Glutamatergic neuron (in vitro differentiated cells): Measurements from ENCODE around the gene SYNDIG1. TPM values are rescaled to one million over a fixed set of nuclear protein-coding genes. Genes with fewer than 3 reads are reported as not detected.

Experiments
- DNase-seq: peaks from one replicate; pipeline ENCODE4 v3.0.0; 2022
- H3K27ac Mint-ChIP-seq: one replicate; pipeline ENCODE4 v1.8.0; 2020; ENCODE audit warnings: mild to moderate bottlenecking, mixed read lengths, inconsistent platforms; ENCODE audit not compliant: unreplicated experiment
- H3K27me3 Mint-ChIP-seq: one replicate; pipeline ENCODE4 v1.8.0; 2020; ENCODE audit warnings: mild to moderate bottlenecking, moderate library complexity, mixed read lengths, inconsistent platforms; ENCODE audit not compliant: unreplicated experiment
- H3K36me3 Mint-ChIP-seq: one replicate; pipeline ENCODE4 v1.8.0; 2020; ENCODE audit warnings: mild to moderate bottlenecking, mixed read lengths, inconsistent platforms; ENCODE audit not compliant: unreplicated experiment
- H3K4me1 Mint-ChIP-seq: one replicate; pipeline ENCODE4 v1.8.0; 2020; ENCODE audit warnings: mild to moderate bottlenecking, low read depth, mixed read lengths, inconsistent platforms; ENCODE audit not compliant: unreplicated experiment
- H3K4me3 Mint-ChIP-seq: one replicate; pipeline ENCODE4 v1.8.0; 2020; ENCODE audit warnings: mild to moderate bottlenecking, mixed read lengths, inconsistent platforms; ENCODE audit not compliant: unreplicated experiment
- H3K9me3 Mint-ChIP-seq: one replicate; pipeline ENCODE4 v1.8.0; 2020; ENCODE audit warnings: mild to moderate bottlenecking, moderate library complexity, mixed read lengths, inconsistent platforms; ENCODE audit not compliant: unreplicated experiment
- total RNA-seq: library from RNA; stranded (reverse); fragmentation: NEBNext Ultra II Directional; extraction: Animal tissue kit (Norgen Biotek cat#: 25700); gene quantifications from one replicate; pipeline ENCODE4 v1.2.1, GENCODE V29; 2021; ENCODE audit not compliant: unreplicated experiment
- TF ChIP-seq, protein P1 (sequence below): fragments of 200-600 bp; sonication (generic); IDR thresholded peaks from one replicate; pipeline ENCODE4 v1.5.0; 2021; ENCODE audit not compliant: partially characterized antibody, unreplicated experiment

Gene SYNDIG1
- total RNA-seq, 1 donor from 2014 or later, result 10.4 TPM

DNA sequence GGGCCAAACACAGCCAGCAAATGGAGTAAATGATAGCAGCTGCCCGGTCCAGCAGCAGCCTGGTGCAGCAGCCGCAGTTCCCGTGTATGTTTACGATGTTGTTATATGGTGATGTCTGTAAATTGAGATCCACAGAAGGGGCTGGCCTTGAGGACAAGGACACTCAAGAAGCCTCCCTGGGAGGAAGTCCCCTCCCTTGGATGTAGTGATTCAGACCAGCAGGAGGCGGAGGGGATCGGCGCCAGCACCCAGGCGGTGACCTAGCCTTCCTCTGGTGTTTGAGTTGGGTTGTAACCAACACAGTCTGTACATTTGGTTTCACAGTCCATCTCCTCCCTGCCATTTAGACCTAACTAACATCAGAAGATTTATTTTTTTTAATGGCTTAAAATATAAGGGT is 187.8 kb downstream of the SYNDIG1 start:
- DNase-seq, result no peak
- Mint-ChIP-seq H3K27me3 (peaks cover 2% of the 10 kb centered on the region), H3K4me1 (peaks cover 1% of the 10 kb centered on the region), H3K4me3 (no peak overlapping the region), H3K27ac (no peak overlapping the region), H3K9me3 (peaks cover 5% of the 10 kb centered on the region), H3K36me3 (peaks cover 4% of the 10 kb centered on the region)
- TF ChIP-seq, protein P1, sequence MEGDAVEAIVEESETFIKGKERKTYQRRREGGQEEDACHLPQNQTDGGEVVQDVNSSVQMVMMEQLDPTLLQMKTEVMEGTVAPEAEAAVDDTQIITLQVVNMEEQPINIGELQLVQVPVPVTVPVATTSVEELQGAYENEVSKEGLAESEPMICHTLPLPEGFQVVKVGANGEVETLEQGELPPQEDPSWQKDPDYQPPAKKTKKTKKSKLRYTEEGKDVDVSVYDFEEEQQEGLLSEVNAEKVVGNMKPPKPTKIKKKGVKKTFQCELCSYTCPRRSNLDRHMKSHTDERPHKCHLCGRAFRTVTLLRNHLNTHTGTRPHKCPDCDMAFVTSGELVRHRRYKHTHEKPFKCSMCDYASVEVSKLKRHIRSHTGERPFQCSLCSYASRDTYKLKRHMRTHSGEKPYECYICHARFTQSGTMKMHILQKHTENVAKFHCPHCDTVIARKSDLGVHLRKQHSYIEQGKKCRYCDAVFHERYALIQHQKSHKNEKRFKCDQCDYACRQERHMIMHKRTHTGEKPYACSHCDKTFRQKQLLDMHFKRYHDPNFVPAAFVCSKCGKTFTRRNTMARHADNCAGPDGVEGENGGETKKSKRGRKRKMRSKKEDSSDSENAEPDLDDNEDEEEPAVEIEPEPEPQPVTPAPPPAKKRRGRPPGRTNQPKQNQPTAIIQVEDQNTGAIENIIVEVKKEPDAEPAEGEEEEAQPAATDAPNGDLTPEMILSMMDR, result no peak

DNA sequence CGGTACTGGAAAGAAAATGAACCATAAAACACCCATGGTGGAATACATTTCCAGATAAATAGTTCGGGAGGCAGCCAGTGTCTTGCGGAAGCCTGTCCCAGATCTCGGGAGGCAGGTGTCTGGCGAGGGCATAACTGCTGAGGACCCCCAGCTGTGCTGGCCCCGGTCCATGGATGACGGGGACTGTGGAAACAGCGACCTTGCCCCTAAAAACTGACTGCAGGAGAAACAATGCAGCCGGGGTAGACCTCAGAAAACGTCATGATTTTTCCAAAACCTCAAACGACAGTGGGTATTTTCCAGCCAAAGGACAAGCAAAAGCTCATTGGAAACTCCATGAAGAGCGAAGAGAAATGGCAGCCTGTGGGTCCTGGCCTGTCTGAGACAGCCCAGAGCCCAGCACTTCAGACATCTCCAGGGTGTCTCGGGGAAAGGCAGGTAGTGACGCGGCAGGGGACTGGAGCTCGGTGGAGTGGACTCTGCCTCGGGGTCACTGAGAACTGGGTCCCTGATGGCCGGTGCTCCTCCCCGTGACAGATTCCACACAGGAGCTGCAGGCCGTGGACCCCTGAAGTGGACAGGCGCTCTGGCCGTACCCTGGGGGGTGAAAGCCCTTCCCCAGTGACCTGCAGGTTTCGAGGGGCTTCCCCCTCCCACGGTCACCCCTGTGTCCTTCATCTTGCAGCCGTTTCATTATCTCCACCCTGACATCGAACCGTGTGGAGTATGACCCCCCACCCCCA is 188.6 kb downstream of the SYNDIG1 start:
- peaks cover 13% of the 10 kb centered on the region for H3K36me3 Mint-ChIP-seq
- peaks cover 1% of the 10 kb centered on the region for H3K4me1 Mint-ChIP-seq
- DNase-seq, result no peak
- H3K9me3 Mint-ChIP-seq, result peaks cover 3% of the 10 kb centered on the region
- no peak overlapping the region for H3K27ac Mint-ChIP-seq
- H3K27me3 Mint-ChIP-seq, result peaks cover 2% of the 10 kb centered on the region
- TF ChIP-seq, protein P1, result no peak
- no peak overlapping the region for H3K4me3 Mint-ChIP-seq

DNA sequence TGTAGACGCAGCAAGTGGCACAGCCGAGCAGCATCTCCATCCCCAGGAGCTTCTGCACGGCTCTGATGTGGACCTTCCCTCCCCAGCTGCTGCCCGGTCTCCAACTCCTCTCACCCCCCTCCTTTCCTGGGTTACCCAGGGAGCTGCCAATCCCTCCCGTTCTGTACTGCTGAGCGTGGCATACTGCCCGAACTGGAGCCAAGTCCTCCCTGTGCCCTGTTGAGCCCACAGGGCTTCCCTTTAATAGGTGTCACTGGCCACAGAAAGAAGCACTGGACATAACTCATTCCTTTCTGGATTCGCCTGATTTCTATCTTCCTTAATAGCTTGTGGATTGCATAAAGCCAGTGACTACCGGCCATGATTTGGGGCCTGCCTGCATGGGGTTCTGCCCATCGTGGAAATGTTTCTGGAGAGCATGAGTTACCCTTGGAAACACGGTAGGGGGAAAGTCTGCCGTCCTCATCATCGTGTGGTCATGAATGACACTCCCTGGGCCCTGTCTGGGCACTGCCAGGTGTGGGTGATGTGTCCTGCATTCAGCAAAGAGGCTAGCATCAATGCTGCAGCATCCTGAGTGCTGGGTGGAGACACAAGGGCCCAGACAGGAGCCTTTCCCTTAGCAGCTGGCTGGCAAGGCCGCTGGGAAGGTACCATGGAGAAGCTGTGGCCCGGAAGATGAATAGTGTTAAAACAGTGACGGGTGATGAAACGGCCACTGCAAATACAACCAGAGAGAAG is 189.7 kb downstream of the SYNDIG1 start:
- TF ChIP-seq, protein P1, result no peak
- peaks cover under 1% of the 10 kb centered on the region for H3K4me1 Mint-ChIP-seq
- DNase-seq, result no peak
- no peak overlapping the region for H3K27ac Mint-ChIP-seq
- H3K9me3 Mint-ChIP-seq, result peaks cover 7% of the 10 kb centered on the region
- H3K36me3 Mint-ChIP-seq, result peaks cover 14% of the 10 kb centered on the region
- no peak overlapping the region for H3K4me3 Mint-ChIP-seq
- H3K27me3 Mint-ChIP-seq, result peaks cover 2% of the 10 kb centered on the region

DNA sequence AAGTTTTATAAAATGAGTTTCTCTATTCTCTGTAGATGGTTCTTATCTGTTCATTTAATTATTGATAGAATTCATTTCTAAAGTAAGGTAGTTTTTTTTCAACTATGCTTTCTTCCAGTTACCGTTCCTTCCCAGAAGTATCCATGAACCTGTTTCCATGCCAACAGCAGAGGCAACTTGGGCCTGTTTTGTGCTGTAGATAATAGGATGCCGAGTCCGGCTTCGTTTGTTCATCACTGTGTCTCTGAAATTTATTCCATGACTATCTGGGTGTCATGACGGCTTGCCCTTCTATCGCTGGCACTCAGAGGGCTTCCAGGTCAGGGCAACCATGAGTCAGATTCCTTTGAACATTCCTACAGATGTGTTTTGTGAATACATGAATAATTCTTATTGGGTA is 190.4 kb downstream of the SYNDIG1 start:
- DNase-seq, result no peak
- no peaks in the 10 kb centered on the region for H3K4me1 Mint-ChIP-seq
- H3K9me3 Mint-ChIP-seq, result peaks cover 7% of the 10 kb centered on the region
- H3K27me3 Mint-ChIP-seq, result peaks cover 2% of the 10 kb centered on the region
- no peak overlapping the region for H3K27ac Mint-ChIP-seq
- H3K36me3 Mint-ChIP-seq, result peaks cover 14% of the 10 kb centered on the region
- TF ChIP-seq, protein P1, result no peak
- no peak overlapping the region for H3K4me3 Mint-ChIP-seq

DNA sequence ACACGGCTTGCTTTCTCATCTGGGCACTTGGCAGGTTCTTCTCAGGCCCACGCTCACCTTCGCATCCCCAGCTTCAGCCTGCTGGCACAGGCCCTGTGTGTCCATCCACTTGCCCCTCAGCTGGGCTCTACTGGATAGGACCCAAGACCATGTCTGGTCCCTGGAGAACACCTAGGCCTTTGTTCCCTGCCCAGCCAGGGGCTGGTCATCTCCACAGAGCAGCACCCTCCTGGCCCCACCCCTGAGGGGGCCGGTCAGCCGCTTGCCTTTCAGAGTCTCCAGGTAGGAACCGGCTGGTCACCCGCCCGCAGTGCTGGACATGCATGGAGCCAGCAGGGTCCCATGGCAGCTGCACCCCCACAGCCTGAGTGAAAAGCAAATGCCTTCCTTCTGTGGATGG is 191.2 kb downstream of the SYNDIG1 start:
- Mint-ChIP-seq H3K27ac (no peak overlapping the region), H3K36me3 (peaks cover 14% of the 10 kb centered on the region), H3K4me1 (no peaks in the 10 kb centered on the region), H3K4me3 (no peak overlapping the region), H3K9me3 (peaks cover 7% of the 10 kb centered on the region), H3K27me3 (peaks cover 3% of the 10 kb centered on the region)
- TF ChIP-seq, protein P1, result no peak
- no peak for DNase-seq
